Omental fat pad (tissue), 4 donors: ENCODE data around the gene VAV3. TPM values are rescaled to one million over a fixed set of nuclear protein-coding genes. Genes with fewer than 3 reads are reported as not detected.

Source experiments
- ATAC-seq: fragments of 150-250 bp; one replicate; pipeline ENCODE4 v1.9.1; 2016; ENCODE audit warnings: mild to moderate bottlenecking, moderate library complexity; ENCODE audit not compliant: low FRiP score
- DNase-seq: peaks from one replicate; pipeline ENCODE4 v3.0.0-alpha.2; 2019; ENCODE audit warnings: low spot score
- total RNA-seq, 4 donors: library from RNA; depleted of rRNA; stranded (reverse); fragments of >200 nt; gene quantifications; one replicate each; pipeline ENCODE4 v1.1.0, GENCODE V29; 2016
- TF ChIP-seq, protein P1 (sequence below), 3 donors: fragments of 450-650 bp; IDR thresholded peaks; one replicate each; pipeline ENCODE4 v1.5.1; 2016 to 2017; ENCODE audit warnings: antibody characterized with exemption in 3 of 3, mild to moderate bottlenecking in 3 of 3, moderate library complexity in 2 of 3

Gene VAV3
- total RNA-seq, 4 donors from 2014 or later = 5.4 to 10.9 (median 10.2) TPM

DNA sequence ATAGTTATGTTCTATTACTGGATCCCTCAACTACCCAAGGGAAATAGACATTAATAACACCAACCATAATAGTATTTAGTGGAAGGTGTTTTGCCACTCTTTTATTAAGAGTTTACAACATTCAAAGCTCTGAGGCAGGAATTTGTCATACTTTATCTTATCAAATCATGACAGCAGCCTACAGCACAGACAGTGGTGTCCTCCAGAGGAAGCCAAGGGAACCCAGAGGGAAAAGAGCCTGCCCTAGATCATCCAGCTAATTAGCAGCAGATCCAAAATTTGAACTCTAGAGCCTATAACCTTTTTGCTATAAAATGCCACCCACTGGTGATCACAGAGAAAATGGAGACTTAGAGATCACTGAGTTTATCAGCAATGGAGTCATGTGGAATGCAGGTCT lies 18.2 kb downstream of the VAV3 start:
- DNase-seq (no peak), ATAC-seq (no peak)
- TF ChIP-seq, protein P1, sequence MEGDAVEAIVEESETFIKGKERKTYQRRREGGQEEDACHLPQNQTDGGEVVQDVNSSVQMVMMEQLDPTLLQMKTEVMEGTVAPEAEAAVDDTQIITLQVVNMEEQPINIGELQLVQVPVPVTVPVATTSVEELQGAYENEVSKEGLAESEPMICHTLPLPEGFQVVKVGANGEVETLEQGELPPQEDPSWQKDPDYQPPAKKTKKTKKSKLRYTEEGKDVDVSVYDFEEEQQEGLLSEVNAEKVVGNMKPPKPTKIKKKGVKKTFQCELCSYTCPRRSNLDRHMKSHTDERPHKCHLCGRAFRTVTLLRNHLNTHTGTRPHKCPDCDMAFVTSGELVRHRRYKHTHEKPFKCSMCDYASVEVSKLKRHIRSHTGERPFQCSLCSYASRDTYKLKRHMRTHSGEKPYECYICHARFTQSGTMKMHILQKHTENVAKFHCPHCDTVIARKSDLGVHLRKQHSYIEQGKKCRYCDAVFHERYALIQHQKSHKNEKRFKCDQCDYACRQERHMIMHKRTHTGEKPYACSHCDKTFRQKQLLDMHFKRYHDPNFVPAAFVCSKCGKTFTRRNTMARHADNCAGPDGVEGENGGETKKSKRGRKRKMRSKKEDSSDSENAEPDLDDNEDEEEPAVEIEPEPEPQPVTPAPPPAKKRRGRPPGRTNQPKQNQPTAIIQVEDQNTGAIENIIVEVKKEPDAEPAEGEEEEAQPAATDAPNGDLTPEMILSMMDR (IDR thresholded peaks at IDR 0.05) = no peak

DNA sequence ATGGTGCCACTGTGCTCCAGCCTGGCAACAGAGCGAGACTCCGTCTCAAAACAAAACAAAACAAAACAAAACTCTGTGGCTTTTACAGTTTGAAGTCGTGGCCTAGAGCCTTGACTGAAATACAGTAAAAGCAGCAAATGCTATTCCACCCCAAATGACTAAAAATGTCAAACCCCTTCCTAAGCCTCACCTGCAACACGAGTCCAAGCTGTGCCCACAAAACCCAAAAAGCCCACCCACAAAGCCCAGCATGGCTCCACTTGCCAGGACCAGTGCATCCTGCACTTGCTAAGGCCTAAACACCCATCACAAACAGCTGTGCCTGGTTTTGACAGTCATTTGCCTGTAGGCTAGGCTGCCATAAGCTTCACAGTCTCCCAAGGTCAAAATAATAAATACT lies 21.3 kb downstream of the VAV3 start:
- ATAC-seq (no peak), DNase-seq (no peak)
- TF ChIP-seq, protein P1 (IDR thresholded peaks at IDR 0.05) = no peak

DNA sequence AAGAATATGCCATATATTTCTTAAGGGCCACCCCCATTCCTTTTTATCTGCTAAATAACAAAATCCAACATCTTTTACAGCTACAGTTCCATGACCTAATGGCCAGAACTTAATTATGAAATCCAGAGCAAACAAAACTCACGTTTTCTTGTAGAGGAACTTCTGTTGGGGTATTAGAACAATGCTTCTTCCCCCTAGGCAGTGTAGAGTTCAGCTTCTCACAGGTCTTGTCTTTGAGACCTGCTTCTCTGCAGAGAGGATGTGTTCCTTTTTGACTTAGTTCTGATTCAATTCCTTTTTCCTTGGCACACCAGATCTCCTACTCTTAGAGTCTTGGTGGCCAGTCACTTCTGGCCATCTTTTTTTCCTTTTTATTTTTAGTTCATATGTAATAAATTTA lies 22.2 kb downstream of the VAV3 start:
- TF ChIP-seq, protein P1 (IDR thresholded peaks at IDR 0.05) = no peak
- ATAC-seq (no peak), DNase-seq (no peak)

- ATAC-seq (no peak), DNase-seq (no peak)
- TF ChIP-seq, protein P1 (IDR thresholded peaks at IDR 0.05) = no peak
Observed at GRCh38 chr1:107941531-107941930, 23.4 kb downstream of the VAV3 start.

GRCh38 chr1:107941123-107941522 lies 23.9 kb downstream of the VAV3 start:
- TF ChIP-seq, protein P1 (IDR thresholded peaks at IDR 0.05) = no peak
- ATAC-seq (no peak), DNase-seq (no peak)

GRCh38 chr1:107940701-107941100 lies 24.3 kb downstream of the VAV3 start:
- ATAC-seq (no peak), DNase-seq (no peak)
- TF ChIP-seq, protein P1 (IDR thresholded peaks at IDR 0.05) = no peak

DNA sequence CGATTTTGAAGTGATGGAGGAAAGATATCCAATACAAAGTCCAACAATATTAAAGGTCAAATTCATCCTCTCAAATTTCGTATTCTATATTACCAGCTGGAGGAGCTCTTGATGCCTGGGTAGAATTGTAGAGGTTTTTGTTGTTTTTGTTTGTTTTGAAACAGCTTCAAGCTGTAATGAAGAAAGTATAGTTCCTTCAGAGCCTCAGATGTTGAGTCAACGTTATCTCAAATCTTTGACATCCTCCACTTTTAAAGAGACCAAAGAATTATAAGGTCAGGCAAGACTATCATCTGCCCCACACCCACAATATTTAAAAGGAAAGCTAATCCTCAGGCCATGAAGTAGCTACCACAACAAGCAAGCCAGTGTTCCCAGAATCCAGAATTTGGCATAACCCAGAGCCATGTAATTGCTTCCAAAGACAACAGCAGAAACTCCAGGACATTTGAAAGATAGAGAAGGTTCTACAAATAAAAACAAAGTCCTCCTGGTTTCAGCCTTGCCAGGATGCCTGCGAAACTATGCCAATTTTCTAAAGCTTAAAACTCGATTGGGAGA lies 24.9 kb downstream of the VAV3 start:
- TF ChIP-seq, protein P1 (IDR thresholded peaks at IDR 0.05) = no peak
- ATAC-seq (no peak), DNase-seq (no peak)
